Upper lobe of left lung (tissue), 4 donors: ENCODE results near the gene PTPRG.

Source experiments
- POLR2A ChIP-seq, 4 donors: fragments of 450-650 bp; IDR thresholded peaks; one replicate each; pipeline ENCODE4 v1.5.1; 2016 to 2017; ENCODE audit warnings: antibody characterized with exemption in 4 of 4, mild to moderate bottlenecking in 2 of 4
- TF ChIP-seq, protein P1 (sequence below), 6 experiments: fragments of 450-650 bp in 4 of 6; fragments of 200-600 bp in 2 of 6; sonication (generic) in 2 of 6; IDR thresholded peaks; one replicate each; pipeline ENCODE4 v1.5.1; 2016 to 2019; ENCODE audit warnings: antibody characterized with exemption in 6 of 6

DNA sequence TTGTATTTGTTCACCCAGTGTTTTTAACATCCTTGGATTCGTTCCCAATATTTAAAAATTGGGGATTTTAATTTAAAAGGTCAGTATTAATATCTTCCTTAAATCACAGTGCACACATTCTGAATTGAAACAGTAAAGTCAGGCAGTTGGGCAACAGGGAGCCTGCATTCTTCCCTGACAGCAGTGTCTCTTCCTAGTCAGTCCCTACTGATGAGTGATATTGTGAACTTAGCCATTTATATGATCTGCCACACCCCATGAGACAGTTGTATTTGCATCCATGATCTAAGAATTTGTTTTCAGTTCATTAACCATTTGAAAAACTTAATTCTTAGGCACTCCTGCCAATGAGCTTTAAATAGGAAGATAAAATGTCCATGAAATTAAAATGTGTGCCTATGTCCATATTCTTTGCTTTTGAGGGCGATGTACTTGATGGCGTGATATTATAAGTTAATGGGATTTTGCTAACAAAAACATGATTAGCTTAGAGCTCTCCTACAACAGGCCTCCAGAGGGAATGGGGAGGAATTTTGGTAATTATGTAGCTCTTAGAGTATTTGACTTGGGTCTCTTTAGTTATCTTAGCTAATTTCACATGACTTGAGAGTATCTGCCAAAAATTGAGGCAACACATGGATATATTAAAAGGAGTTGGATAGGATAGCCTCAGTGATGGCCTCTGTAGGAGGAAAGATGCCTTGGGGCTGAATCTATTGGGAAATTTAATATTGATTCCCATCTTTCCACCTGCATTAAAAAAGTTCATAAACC lies 219.3 kb downstream of the PTPRG start:
- TF ChIP-seq, protein P1, sequence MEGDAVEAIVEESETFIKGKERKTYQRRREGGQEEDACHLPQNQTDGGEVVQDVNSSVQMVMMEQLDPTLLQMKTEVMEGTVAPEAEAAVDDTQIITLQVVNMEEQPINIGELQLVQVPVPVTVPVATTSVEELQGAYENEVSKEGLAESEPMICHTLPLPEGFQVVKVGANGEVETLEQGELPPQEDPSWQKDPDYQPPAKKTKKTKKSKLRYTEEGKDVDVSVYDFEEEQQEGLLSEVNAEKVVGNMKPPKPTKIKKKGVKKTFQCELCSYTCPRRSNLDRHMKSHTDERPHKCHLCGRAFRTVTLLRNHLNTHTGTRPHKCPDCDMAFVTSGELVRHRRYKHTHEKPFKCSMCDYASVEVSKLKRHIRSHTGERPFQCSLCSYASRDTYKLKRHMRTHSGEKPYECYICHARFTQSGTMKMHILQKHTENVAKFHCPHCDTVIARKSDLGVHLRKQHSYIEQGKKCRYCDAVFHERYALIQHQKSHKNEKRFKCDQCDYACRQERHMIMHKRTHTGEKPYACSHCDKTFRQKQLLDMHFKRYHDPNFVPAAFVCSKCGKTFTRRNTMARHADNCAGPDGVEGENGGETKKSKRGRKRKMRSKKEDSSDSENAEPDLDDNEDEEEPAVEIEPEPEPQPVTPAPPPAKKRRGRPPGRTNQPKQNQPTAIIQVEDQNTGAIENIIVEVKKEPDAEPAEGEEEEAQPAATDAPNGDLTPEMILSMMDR (IDR thresholded peaks at IDR 0.05), result no peak
- no peak for TF ChIP-seq POLR2A (IDR thresholded peaks at IDR 0.05)
